ENCODE results near the gene SMC1B.

The SMC1B gene

GRCh38 chr22:45430871-45431270, 17.5 kb upstream of the SMC1B start:
- no peak for TF ChIP-seq CTCF (IDR thresholded peaks at IDR 0.05)
- TF ChIP-seq ZFX (IDR thresholded peaks at IDR 0.05; ENCODE audit: borderline replicate concordance), result no peak
- H3K27ac ChIP-seq, result no peak overlapping the region

GRCh38 chr22:45429981-45430775, 16.8 kb upstream of the SMC1B start:
- no peak for TF ChIP-seq CTCF (IDR thresholded peaks at IDR 0.05)
- TF ChIP-seq ZFX (IDR thresholded peaks at IDR 0.05; ENCODE audit: borderline replicate concordance), result no peak
- H3K27ac ChIP-seq, result no peak overlapping the region

GRCh38 chr22:45429424-45429823, 16.0 kb upstream of the SMC1B start:
- TF ChIP-seq ZFX (IDR thresholded peaks at IDR 0.05; ENCODE audit: borderline replicate concordance) (no peak), CTCF (IDR thresholded peaks at IDR 0.05) (no peak)

GRCh38 chr22:45428391-45429385, 15.3 kb upstream of the SMC1B start:
- no peak overlapping the region for H3K27ac ChIP-seq
- TF ChIP-seq CTCF (IDR thresholded peaks at IDR 0.05), result no peak
- no peak for TF ChIP-seq ZFX (IDR thresholded peaks at IDR 0.05; ENCODE audit: borderline replicate concordance)

More at GRCh38 chr22:45429424-45429823, 16.0 kb upstream of the SMC1B start:
- H3K27ac ChIP-seq, result no peak overlapping the region

GRCh38 chr22:45427114-45427513, 13.7 kb upstream of the SMC1B start:
- no peak overlapping the region for H3K27ac ChIP-seq
- no peak for TF ChIP-seq CTCF (IDR thresholded peaks at IDR 0.05)
- no peak for TF ChIP-seq ZFX (IDR thresholded peaks at IDR 0.05; ENCODE audit: borderline replicate concordance)

GRCh38 chr22:45426387-45426786, 13.0 kb upstream of the SMC1B start:
- H3K27ac ChIP-seq, result no peak overlapping the region
- no peak for TF ChIP-seq ZFX (IDR thresholded peaks at IDR 0.05; ENCODE audit: borderline replicate concordance)
- TF ChIP-seq CTCF (IDR thresholded peaks at IDR 0.05), result no peak

Measured in 22Rv1 (cell line).